HCT116 (cell line): ENCODE measurements around the gene ROMO1. TPM values are rescaled to one million over a fixed set of nuclear protein-coding genes. Genes with fewer than 3 reads are reported as not detected.

Experiments
- ATAC-seq: fragments of 200-7000 bp; cut with Tn5 transposase; 2 replicates; pipeline ENCODE4 v1.9.1; 2020; ENCODE audit warnings: mild to moderate bottlenecking, moderate library complexity
- BruUV-seq: library from RNA; stranded (reverse); fragments of 400-500 nt; replicated peaks from 2 replicates; lab custom pipeline; 2021; lab: Mats Ljungman, UMichigan
- CTCF ChIA-PET: fragments of 300-600 bp; sonication (Branson Sonifier 250); formaldehyde crosslinking; loops from one replicate; lab custom pipeline; 2021; ENCODE audit warnings: antibody characterized with exemption; lab: Charles Lee
- POLR2A ChIA-PET: fragments of 300-600, 350-600 bp; sonication (Branson Sonifier 250); formaldehyde crosslinking; loops from one replicate; lab custom pipeline; 2021; ENCODE audit warnings: antibody characterized with exemption; lab: Charles Lee
- RAD21 ChIA-PET, 2 experiments: fragments of 300-600 bp; sonication (Branson Sonifier 250); formaldehyde crosslinking; loops; one replicate each; lab custom pipeline; 2023; ENCODE audit warnings: low total read pairs in 2 of 2; ENCODE audit not compliant: uncharacterized antibody in 2 of 2, unreplicated experiment in 2 of 2, low non-redundant PET in 1 of 2; lab: Charles Lee
- DNase-seq: peaks from one replicate; pipeline ENCODE4 v3.0.0-alpha.2; 2010; ENCODE audit warnings: low read depth, low spot score
- H2AFZ ChIP-seq: fragments of 200-600 bp; shearing (Covaris generic), sonication (generic); 2 replicates; pipeline ENCODE4 v1.6.1; 2017; ENCODE audit warnings: low read depth, mixed run types, mixed read lengths, antibody characterized with exemption, low read length; ENCODE audit not compliant: poor library complexity, severe bottlenecking
- H3K27ac ChIP-seq: 2 replicates; pipeline ENCODE4 v1.5.1; 2012; ENCODE audit warnings: low read depth, low read length
- H3K27me3 ChIP-seq: fragments of 200-600 bp; sonication (generic); 2 replicates; pipeline ENCODE4 v1.6.1; 2016; ENCODE audit warnings: mixed run types, low read length, mixed read lengths; ENCODE audit not compliant: insufficient read depth
- H3K36me3 ChIP-seq, 2 experiments: fragments of 200-500 bp in 1 of 2; fragments of 200-600 bp in 1 of 2; sonication (Bioruptor generic) in 1 of 2; sonication (generic) in 1 of 2; 2 replicates each; pipeline versions ENCODE4 v1.5.1 to v1.6.1; 2014 to 2016; ENCODE audit warnings: low read length in 2 of 2, inconsistent platforms in 1 of 2, mixed read lengths in 1 of 2, mixed run types in 1 of 2; ENCODE audit not compliant: insufficient read depth in 2 of 2, control insufficient read depth in 1 of 2
- H3K4me1 ChIP-seq, 2 experiments: fragments of 200-600 bp in 1 of 2; sonication (generic) in 1 of 2; 2 replicates each; pipeline versions ENCODE4 v1.5.1 to v1.6.1; 2012 to 2017; ENCODE audit warnings: low read length in 2 of 2, inconsistent platforms in 1 of 2, mild to moderate bottlenecking in 1 of 2, mixed read lengths in 1 of 2, mixed run types in 1 of 2, moderate library complexity in 1 of 2; ENCODE audit not compliant: insufficient read depth in 2 of 2, control insufficient read depth in 1 of 2
- H3K4me2 ChIP-seq: fragments of 200-600 bp; sonication (generic); 2 replicates; pipeline ENCODE4 v1.6.1; 2017; ENCODE audit warnings: mixed run types, low read length, mixed read lengths
- H3K4me3 ChIP-seq, 2 experiments: fragments of 200-600 bp in 1 of 2; sonication (generic) in 1 of 2; replicated peaks in 1 of 2; 2 replicates each; pipeline ENCODE4 v1.5.1; 2011 to 2016; ENCODE audit warnings: low read length in 2 of 2, control low read depth in 1 of 2, low read depth in 1 of 2, mild to moderate bottlenecking in 1 of 2, mixed read lengths in 1 of 2, mixed run types in 1 of 2
- H3K79me2 ChIP-seq: fragments of 200-600 bp; sonication (generic); 2 replicates; pipeline ENCODE4 v1.6.1; 2017; ENCODE audit warnings: mild to moderate bottlenecking, mixed run types, low read length, moderate library complexity, mixed read lengths; ENCODE audit not compliant: insufficient read depth
- H3K9ac ChIP-seq: fragments of 200-600 bp; sonication (generic); 2 replicates; pipeline ENCODE4 v1.6.1; 2016; ENCODE audit warnings: low read length, mixed read lengths
- H3K9me2 ChIP-seq: fragments of 200-600 bp; sonication (generic), shearing (Covaris generic); 2 replicates; pipeline ENCODE4 v1.6.1; 2017; ENCODE audit warnings: mixed run types, mild to moderate bottlenecking, moderate library complexity; ENCODE audit not compliant: insufficient read depth
- H3K9me3 ChIP-seq, 2 experiments: fragments of 200-500 bp in 1 of 2; fragments of 200-600 bp in 1 of 2; sonication (Bioruptor generic) in 1 of 2; sonication (generic) in 1 of 2; 2 replicates each; pipeline ENCODE4 v1.6.1; 2014 to 2017; ENCODE audit warnings: low read length in 2 of 2, mixed read lengths in 2 of 2, inconsistent platforms in 1 of 2, low read depth in 1 of 2, mild to moderate bottlenecking in 1 of 2, mixed run types in 1 of 2, moderate library complexity in 1 of 2; ENCODE audit not compliant: control insufficient read depth in 1 of 2, insufficient read depth in 1 of 2
- H4K20me1 ChIP-seq: fragments of 200-600 bp; sonication (generic), shearing (Covaris generic); 2 replicates; pipeline ENCODE4 v1.6.1; 2017; ENCODE audit warnings: mixed run types, mild to moderate bottlenecking, moderate library complexity; ENCODE audit not compliant: insufficient read depth
- CBX3 ChIP-seq: IDR thresholded peaks from 2 replicates; pipeline ENCODE4 v1.6.1; 2012; ENCODE audit warnings: low read depth
- ELF1 ChIP-seq: IDR thresholded peaks from 2 replicates; pipeline ENCODE4 v1.6.1; 2012; ENCODE audit warnings: low read depth, borderline replicate concordance
- JUND ChIP-seq: IDR thresholded peaks from 2 replicates; pipeline ENCODE4 v1.6.1; 2012
- MAX ChIP-seq: IDR thresholded peaks from 2 replicates; pipeline ENCODE4 v1.6.1; 2012
- POLR2A ChIP-seq: IDR thresholded peaks from 2 replicates; pipeline ENCODE4 v1.7.0; 2011; ENCODE audit warnings: borderline replicate concordance; ENCODE audit not compliant: insufficient read depth, insufficient read length; ENCODE audit errors: extremely low read depth
- POLR2AphosphoS5 ChIP-seq: IDR thresholded peaks from 2 replicates; pipeline ENCODE4 v1.6.1; 2011; ENCODE audit warnings: mild to moderate bottlenecking, low read depth, low read length, moderate library complexity
- YY1 ChIP-seq: IDR thresholded peaks from 2 replicates; pipeline ENCODE4 v1.6.1; 2011; ENCODE audit warnings: low read length, low read depth, moderate library complexity, mild to moderate bottlenecking; ENCODE audit not compliant: insufficient replicate concordance; ENCODE audit errors: extremely low read depth
- ZBTB33 ChIP-seq: IDR thresholded peaks from 2 replicates; pipeline ENCODE4 v1.6.1; 2011; ENCODE audit warnings: mild to moderate bottlenecking, low read length, moderate library complexity; ENCODE audit not compliant: insufficient replicate concordance; ENCODE audit errors: extremely low read depth
- ZFX ChIP-seq: fragments of 450-650 bp; IDR thresholded peaks from 2 replicates; pipeline ENCODE4 v1.6.1; 2017
- ZNF274 ChIP-seq: fragments of 200-500 bp; sonication (Bioruptor generic); IDR thresholded peaks from 2 replicates; pipeline ENCODE4 v1.6.1; 2014; ENCODE audit warnings: mild to moderate bottlenecking, low read depth, low read length, inconsistent platforms
- intact Hi-C: fragments of 100-400 bp; cut with micrococcal nuclease; formaldehyde crosslinking; loops from 2 replicates; pipeline ENCODE4 v1.10.0; 2022
- total RNA-seq: library from RNA; stranded (reverse); gene quantifications from one replicate; pipeline ENCODE4 v1.2.1, GENCODE V29; 2021; ENCODE audit not compliant: unreplicated experiment
- TF ChIP-seq, protein P1 (sequence below): IDR thresholded peaks from 2 replicates; pipeline ENCODE4 v1.6.1; 2012

ROMO1 gene
- total RNA-seq, 1 experiment from 2014 or later: 167 TPM

- intact Hi-C loops: no loop called here
- peak; percentile 83 for DNase-seq
- Histone ChIP-seq H3K9me2 (no peaks in the 10 kb centered on the region), H3K4me1 (peaks cover 31 to 43% of the 10 kb centered on the region in 2 experiments), H2AFZ (no peak within 1 kb of the TSS), H3K27me3 (no peaks in the 10 kb centered on the region), H3K79me2 (peaks cover 51% of the 10 kb centered on the region), H3K4me3 (peak within 1 kb of the TSS; percentile 79 to 87), H4K20me1 (peaks cover 38% of the 10 kb centered on the region), H3K27ac (peak within 1 kb of the TSS; percentile 88), H3K9ac (peak within 1 kb of the TSS; percentile 97), H3K9me3 (no peaks in the 10 kb centered on the region), H3K36me3 (peaks cover 5 to 6% of the 10 kb centered on the region in 2 experiments; a peak in 2 of 4 replicates), H3K4me2 (peak within 1 kb of the TSS; percentile 80)
- BruUV-seq: no TSS peak
- POLR2A ChIA-PET: interaction anchor here (0.6 to 1.0 kb wide), 2 partner anchors 45 to 78 kb away, joined by 3 to 5 read pairs; partner anchors contain the start of gene RBM39
- CTCF ChIA-PET: no interaction called here
- peak; percentile 88 for ATAC-seq
- RAD21 ChIA-PET: no interaction called here
- TF ChIP-seq ZFX: peak; percentile 99
- TF ChIP-seq, protein P1, sequence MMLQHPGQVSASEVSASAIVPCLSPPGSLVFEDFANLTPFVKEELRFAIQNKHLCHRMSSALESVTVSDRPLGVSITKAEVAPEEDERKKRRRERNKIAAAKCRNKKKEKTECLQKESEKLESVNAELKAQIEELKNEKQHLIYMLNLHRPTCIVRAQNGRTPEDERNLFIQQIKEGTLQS: no peak
- TF ChIP-seq ZBTB33: peak; percentile 9
- TF ChIP-seq POLR2AphosphoS5: peak; percentile 98
- TF ChIP-seq MAX: peak; percentile 75; the same call in 1 of the 2 replicates
- no peak for TF ChIP-seq CBX3
- peak; percentile 86 for TF ChIP-seq POLR2A
- no peak; the same call in 1 of the 2 replicates for TF ChIP-seq JUND
- peak; percentile 86 for TF ChIP-seq ELF1
- peak; percentile 98 for TF ChIP-seq YY1
- TF ChIP-seq ZNF274: no peak
These were observed 34.6 kb upstream of the ROMO1 start, which contains the start of the genes CPNE1 and RBM12 for GRCh38 chr20:35664466-35665206. CPNE1 (minus strand) TSS chr20:35664900; CDS start chr20:35632923, 31,977 bp downstream. RBM12 (minus strand) TSS chr20:35664900; CDS start chr20:35655322, 9,578 bp downstream.
